GM18526 (cell line): Measurements from ENCODE around the gene LMOD3.

Experiments
- POLR2A ChIP-seq: IDR thresholded peaks from 3 replicates; pipeline ENCODE4 v1.6.1; 2011; ENCODE audit not compliant: insufficient read length; ENCODE audit errors: extremely low read depth

LMOD3 gene

DNA sequence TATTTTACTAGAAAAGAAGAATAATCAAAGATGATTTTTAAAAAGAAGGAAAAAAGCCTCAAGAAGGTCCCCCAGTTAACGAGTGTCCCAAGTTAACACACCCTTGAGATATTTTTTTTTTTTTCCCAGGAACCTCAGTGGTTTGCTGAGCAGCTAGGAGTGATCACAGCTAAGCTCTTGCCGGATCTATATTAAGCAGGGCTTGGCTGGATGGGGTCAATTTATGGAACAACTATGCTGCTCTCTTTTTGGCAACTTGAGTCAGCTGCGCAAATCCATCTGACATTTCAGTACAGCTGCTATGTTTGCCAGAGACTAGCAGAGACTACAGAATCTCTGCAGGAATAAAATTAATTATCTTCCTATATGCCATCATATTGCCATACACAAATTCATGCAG lies at the start of gene LMOD3:
LMOD3 (minus strand) TSS at position 193 of the 400 bp plus-strand sequence. CDS start 209 bp downstream, outside the sequence.
- TF ChIP-seq POLR2A = no peak

DNA sequence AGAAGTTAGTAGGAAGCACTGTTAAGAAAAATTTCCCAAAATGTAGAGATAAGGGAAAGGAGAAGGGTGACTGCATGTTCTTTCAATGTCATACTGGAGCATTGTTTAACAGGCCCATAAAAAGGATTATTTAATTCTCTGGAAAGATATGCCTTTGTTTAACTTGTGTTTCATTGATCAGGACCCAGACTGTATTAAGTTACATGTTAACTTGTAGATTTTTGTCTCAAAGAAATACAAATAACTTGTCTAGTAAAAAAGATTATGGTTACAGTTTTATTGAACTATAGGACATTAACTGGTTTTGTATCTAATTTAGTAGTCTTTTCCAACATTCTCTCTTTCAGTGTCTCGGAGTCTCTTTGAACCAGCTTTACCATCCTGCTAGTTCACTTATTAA lies 49.7 kb upstream of the LMOD3 start:
- no peak for TF ChIP-seq POLR2A

DNA sequence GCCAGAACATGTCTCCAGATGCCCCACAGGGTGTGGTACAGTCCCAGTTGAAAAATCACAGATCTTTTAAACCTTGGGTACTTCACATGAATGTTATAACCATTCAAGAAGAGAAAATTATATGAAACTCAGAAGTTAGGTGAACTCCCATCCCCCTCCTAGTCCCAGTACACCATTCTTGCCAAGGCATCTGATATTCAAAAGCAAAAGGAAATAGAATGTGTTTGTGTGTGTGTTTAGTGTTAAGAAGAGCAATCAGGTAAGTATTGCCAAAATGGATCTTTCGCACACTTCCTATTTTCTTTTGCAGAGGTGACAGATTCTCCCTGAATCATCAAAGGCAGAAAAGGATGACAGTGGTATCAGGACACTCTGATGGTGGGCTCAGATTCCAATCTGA lies 44.1 kb upstream of the LMOD3 start:
- no peak for TF ChIP-seq POLR2A

DNA sequence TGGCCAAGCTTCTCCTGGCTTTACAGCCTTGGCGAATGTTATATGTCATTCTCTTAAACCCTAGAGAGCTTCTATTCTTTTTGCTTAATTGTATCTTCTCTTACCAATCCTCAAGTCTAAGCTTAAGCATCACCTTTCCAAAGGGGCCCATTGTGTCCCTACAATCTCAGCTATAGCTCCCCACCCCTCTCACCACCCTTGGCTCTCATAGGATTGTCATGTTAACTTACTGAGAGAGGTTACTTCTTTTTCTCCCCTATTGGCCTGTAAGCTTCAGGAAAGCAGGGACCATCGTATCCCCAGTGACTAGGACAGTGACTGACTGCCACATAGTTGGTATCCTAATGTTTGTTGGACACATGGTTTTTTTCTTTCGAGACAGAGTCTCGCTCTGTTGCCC lies 43.3 kb upstream of the LMOD3 start:
- TF ChIP-seq POLR2A = no peak

DNA sequence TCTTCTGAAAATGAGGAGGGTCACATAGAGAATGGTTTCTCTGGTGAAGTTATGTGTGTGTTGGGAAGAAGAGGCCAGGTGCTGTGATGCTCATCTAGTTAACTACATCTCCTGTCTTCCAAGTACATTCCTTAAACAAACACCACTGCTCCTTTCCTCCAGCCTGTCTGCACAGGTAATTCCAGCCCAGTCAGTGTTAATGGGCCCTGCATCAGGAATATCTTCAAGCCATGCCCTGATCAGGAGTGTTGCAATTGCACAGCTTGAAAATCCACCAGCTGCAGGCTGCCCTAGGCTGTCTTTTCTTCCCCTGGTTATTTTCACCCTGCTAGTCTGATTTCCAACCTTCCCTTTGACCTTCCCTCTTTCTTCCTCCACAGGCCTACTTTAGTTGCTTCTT lies 41.9 kb upstream of the LMOD3 start:
- TF ChIP-seq POLR2A = no peak

DNA sequence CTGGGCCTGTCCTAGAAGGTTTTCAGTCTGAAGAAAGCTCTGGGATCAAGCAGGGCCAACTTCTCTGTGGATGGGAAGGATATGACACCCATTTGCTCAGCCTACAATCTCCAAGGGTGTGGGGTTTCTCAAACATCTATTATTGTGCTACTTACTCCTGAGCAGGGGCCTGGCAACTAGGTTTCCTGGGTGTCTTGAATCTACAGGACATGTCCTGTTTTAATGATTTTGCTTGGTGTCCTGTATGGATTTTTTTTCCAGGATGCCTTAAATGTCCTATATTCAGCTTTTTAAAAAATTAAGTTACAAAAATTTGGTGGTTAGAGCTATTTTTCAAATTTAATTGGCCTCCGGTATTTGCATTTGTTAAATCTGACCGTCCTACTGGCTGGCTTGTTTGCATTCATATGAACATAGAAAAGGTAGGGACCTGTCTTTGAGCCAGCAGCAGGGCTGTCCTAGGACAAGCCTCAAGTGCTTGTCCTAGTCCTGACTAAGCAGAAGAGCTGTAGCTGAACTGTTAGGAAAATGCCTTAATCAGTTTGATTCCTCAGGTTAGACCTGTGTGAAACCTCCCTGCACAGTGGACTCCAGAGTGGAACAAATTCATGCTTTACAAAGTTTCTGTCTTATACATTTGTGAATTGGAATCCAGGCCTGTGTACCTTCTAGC lies 40.0 kb upstream of the LMOD3 start:
- TF ChIP-seq POLR2A = no peak

DNA sequence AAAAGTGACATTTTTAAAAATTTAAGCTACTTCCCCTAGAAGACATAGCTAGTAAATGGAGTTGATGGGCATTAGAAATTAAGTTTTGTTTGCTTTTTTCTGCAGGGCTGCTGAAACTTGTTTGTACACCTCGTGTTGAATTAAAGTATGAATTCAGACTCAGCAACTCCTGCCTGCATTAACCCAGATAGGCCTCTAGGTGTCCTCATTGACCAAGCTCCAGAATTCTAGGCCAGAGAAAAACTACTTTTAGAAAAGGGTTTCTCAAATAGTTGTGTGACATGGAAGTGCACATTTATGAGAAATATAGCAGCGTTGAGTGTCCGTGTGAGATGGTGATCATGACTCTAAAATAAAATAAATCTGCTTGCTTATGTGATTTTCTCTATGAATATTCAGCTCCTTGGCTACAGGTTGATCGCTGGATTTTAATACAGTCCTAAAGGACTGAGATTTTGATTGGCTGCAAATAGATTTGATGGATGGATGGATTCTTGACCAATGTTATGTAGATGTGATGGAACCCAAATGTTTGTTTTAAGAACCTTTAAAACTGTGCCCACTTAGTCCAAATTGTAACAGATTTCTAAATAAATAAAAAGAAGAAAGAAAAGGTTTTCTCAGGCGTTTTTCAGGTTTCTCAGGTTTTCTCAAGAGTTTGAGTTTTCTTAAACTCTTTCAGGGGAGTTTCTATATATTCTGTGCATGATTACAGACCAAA lies 39.4 kb upstream of the LMOD3 start:
- no peak for TF ChIP-seq POLR2A

DNA sequence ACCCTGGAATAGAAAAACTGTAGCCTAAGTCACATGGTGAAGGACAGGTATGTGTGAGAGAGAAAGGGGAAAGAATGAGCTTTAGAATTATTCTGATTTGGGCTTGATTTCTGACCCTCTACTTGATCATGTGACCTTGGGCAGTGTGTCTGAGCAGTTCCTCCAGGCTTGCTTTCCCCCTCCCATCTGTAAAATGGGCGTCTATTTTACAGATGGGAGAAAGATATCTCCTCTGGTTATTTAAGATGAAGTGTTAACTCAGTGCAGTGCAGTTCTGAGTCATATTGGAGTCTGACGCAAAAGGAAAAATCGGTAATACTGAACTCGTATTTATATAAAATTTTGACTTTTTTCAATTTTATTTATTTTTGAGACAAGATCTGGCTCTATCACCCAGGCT lies 38.1 kb upstream of the LMOD3 start:
- no peak for TF ChIP-seq POLR2A

DNA sequence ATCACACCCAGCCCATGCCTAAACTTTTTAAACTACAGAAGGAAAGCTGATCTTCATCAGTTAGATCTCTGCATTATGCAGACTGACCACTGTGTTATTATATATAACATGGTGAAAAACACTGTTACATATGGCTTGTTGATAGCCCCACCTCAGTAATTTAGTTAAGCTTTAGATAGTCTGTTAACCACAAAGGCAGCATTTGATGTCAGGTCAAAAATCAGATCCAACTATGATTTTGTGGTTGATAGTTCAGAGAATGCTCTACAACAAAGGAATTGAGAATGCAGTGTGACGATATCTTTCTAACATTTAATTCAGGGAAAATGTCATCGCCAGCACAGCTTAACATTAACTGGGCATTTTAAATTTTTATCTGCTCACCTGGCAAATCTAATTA lies 37.7 kb upstream of the LMOD3 start:
- no peak for TF ChIP-seq POLR2A

DNA sequence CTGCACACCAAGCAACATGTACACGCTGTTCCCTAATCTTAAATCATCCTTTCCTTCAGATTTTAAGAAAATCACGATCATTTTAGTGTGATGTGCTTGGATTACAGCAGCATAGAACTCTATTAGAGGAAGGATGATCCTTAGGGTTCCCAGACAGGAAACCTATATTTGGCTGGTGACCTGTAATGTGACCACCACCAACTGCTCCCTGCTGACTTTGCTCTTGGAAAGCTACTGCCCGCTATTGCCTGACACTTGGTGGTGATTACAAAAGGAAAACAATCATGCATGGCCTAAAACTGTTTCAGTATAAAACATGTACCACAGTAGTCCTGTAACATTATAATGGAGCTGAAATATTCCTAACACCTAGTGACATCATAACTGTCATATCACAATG lies 27.2 kb upstream of the LMOD3 start:
- no peak for TF ChIP-seq POLR2A

DNA sequence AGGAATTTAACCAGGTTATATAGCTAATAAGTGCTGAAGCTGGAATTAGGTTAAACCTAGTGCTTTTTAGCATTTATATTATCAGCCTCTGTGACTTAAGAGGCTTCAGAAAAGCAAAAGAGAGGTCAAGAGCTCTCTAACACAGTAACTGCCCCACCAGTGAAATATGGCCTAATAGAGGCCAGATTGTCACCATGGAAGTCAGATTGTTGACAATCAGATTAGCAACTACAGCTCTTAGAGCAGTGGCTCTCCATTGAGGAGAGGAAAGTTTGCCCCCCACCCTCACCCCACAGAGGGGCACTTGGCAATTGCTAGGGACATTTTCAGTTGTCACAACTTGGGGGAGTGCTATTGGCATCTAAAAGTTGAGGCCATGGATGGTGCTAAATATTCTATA lies 23.3 kb upstream of the LMOD3 start:
- no peak for TF ChIP-seq POLR2A

DNA sequence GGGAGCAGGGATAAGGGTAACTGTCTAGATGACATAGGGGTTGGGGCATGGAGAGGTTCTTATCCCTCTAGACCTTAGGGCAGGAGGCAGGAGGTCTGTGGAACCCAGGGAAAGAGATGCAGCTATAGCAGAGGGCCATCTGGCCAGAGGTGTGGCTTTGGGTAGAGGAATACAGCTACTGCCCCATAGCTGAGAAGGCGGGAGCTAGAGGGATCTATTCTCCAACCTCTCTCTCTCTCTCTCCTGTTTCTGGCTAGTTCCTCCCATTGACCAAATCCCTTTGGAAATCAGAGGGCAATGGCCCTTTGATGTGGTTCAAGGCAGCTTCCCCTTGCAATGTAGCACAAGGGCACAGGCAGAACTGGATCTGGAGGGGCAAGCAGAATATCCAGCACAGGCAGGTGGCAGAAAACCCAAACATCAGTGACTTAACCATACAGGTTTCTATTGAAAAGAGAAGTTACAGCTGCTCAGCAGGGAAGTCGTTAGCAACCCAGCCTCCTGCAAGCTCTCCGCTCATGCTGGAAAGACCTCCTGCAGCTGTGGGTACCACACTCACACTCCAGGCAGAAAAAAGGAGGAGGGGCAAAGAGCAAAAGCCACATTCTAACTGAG lies 22.3 kb upstream of the LMOD3 start:
- no peak for TF ChIP-seq POLR2A

DNA sequence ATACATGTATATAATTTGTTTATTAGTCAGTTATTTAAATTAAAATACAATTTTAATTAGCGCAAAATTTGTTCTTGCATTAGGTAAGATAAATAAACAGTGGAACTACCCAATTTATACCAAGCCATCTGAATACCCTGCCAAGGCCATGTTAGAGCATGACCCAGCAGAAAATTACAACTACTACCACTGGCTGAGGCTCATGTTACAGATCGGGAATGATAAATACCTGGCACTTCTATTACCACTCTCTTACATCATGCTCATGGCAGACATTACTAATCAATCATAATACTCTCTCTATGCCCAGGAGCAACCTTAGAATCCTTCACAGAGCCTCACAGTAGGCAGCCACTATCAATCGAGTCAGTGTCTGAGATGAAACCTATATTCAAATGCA lies 21.2 kb upstream of the LMOD3 start:
- no peak for TF ChIP-seq POLR2A

DNA sequence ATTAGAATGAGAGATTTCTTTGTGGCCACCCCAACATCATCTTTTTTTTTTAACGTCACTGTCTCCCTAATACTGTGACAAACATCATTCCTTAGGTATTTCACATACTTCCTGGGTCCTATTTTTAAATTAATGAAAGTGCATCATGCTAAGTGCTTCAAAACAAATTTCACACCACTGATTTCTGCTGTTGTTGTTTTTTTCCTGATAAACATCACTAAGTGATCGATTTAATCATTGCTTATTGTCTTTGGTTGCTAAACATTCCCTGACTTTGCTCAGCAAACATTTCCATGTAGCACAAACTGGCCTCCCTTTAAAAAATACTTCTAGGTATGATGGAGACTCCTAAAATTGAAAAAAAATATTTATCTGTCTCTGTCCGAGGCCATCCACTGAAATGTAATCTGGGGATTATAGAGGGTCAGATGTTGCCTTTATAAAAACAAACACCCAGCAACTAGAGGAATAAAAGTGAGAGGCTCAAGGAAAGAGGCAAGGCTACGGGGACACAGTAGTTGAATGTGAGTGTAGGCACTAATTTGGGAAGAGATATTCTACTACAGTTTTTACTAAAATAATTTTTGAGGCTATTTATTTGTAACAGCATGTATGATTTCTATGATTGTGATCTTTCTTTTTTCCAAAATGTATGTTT lies 20.5 kb upstream of the LMOD3 start:
- no peak for TF ChIP-seq POLR2A

DNA sequence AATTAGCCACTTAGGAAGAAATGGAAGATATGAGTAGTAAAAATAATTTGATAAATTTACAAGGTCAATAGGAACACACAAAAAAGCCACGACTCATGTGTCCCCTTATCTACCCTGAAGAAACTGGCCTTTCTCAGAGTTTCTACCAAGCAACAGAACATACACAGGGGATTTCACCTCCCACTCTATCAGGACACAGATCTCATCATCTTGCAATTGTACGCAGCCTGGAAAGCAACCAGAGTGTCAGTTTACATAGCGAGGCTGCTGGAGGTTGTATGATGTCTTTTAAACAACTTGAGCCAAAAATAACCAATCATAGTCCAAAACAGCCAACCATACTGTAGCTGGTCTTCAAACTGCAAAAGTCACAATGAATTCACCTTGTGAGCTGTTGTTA lies 19.7 kb upstream of the LMOD3 start:
- TF ChIP-seq POLR2A = no peak

DNA sequence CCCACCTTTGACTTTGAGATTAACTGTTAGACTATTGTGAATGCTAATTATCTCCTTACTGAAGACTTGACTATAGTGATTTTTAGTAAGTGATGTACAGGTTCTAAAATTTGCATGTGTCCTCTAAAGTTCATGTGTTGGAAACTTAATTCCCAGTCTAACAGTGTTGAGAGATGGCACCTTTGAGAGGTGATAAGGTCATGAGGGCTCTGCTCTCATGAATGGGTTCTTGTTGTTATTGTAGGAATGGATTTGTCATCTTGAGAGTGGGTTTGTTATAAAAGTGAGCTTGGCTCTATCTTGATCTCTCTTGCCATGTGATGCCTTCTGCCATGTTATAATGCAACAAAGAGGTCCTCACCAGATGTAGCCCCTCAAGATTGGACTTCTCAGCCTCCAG lies 18.9 kb upstream of the LMOD3 start:
- TF ChIP-seq POLR2A = no peak

DNA sequence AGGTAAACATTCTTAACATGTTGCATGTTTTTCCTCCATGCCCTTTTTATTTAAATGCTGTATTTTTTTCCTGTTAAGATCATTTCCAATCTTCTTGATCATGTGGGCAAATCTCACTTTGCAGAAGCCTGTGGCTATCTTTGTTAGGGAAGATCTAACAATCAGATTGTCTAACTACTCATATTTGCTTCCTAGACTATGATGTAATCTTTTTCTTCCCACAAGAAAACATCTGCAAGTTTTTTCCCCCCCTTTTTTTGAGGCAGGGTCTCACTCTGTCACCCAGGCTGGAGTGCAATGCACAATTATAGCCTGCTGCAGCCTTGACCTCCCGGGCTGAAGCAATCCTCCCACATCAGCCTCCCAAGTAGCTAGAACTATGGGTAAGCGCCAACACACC lies 15.0 kb upstream of the LMOD3 start:
- no peak for TF ChIP-seq POLR2A

DNA sequence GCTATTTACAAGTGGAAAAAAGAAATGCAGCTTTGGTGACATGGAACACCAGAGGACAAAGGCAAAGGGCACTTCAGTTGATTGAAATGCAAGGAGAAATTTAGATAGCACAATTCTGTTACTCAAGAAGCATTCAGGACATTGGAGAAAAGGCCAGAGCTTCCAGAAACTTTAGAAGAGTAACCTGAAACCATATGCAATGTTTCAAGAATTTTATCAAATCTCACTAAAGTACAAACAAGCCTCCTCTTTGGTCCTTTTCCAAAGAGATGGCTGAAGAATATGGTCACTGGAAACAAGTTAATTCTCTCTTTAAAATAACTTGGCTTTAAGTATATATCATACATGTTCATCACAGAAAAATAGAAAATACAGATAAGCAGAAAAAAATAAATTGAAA lies 14.6 kb upstream of the LMOD3 start:
- no peak for TF ChIP-seq POLR2A
